ENCODE measurements around the gene ACVR1B.

The ACVR1B gene

GRCh38 chr12:52005903-52006703, 54.6 kb downstream of the ACVR1B start:
- FAIRE-seq = no peak

GRCh38 chr12:52006726-52007157, 55.2 kb downstream of the ACVR1B start, which contains the start of gene TAMALIN:
Gene TAMALIN (plus strand): TSS chr12:52006946. CDS start chr12:52007020, 74 bp downstream.
- no peak for FAIRE-seq

- FAIRE-seq = no peak
These were observed 55.8 kb downstream of the ACVR1B start for GRCh38 chr12:52007158-52007921.

- FAIRE-seq = no peak
These were observed 56.5 kb downstream of the ACVR1B start for GRCh38 chr12:52007982-52008510.

GRCh38 chr12:52009081-52009751, 57.7 kb downstream of the ACVR1B start:
- no peak for FAIRE-seq

GRCh38 chr12:52010152-52010622, 58.7 kb downstream of the ACVR1B start:
- no peak for FAIRE-seq

GRCh38 chr12:52010692-52011601, 59.4 kb downstream of the ACVR1B start:
- no peak for FAIRE-seq

GRCh38 chr12:52011602-52012214, 60.2 kb downstream of the ACVR1B start:
- no peak for FAIRE-seq

GRCh38 chr12:52013626-52014310, 62.3 kb downstream of the ACVR1B start:
- no peak for FAIRE-seq

GRCh38 chr12:52014567-52015530, 63.4 kb downstream of the ACVR1B start:
- no peak for FAIRE-seq

- FAIRE-seq = no peak
These were observed 64.1 kb downstream of the ACVR1B start for GRCh38 chr12:52015532-52016041.

- no peak for FAIRE-seq
These were observed 67.1 kb downstream of the ACVR1B start for GRCh38 chr12:52018433-52019112.

GRCh38 chr12:52019113-52019770, 67.7 kb downstream of the ACVR1B start:
- no peak for FAIRE-seq

- no peak for FAIRE-seq
These were observed 69.2 kb downstream of the ACVR1B start for GRCh38 chr12:52020539-52021336.

GRCh38 chr12:52022841-52023181, 71.3 kb downstream of the ACVR1B start:
- FAIRE-seq = no peak

GRCh38 chr12:52023182-52023975, 71.9 kb downstream of the ACVR1B start:
- FAIRE-seq = no peak

Data from A204.1 (cell line).